Measurements from ENCODE around the gene HMX1.

The HMX1 gene

GRCh38 chr4:8820178-8821102 lies 51.2 kb downstream of the HMX1 start:
- H3K27ac ChIP-seq, result no peak overlapping the region
- TF ChIP-seq CTCF (conservative IDR thresholded peaks at IDR 0.05), result no peak

DNA sequence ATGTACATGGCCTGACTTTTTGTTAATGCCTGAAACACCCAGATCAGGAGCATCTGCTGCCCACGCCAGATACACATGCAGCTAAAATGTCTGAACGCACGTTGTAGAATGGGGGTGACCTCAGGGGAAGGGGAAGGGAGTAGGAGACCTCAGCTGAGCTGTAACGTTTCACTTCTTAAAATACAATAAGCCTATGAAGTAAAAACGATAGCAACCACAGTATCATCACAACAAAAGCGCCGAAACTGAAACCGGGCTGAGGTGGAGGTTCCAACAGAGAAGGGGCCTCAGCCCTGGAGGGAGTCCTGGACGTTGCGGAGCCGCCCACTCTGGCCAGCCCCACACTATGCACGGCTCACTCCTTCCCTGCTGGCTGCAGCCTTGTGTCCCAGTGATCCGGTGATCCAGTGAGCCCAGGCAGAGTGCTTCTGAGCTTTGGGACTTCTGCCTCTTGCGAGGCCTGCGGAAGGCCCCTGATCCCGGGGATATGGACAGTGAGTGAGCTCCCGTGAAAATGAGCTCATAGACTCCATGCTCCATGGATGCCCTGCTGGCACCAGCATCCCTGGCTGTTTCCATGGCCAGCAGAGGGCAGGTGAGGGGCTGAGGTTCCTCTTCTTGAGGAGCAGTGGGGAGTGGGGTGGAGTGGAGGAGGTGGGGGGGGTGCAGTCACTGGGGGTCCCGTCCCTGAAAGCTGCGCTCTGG lies 52.0 kb downstream of the HMX1 start:
- TF ChIP-seq CTCF (conservative IDR thresholded peaks at IDR 0.05), result no peak
- no peak overlapping the region for H3K27ac ChIP-seq

- TF ChIP-seq CTCF (conservative IDR thresholded peaks at IDR 0.05), result no peak
- no peak overlapping the region for H3K27ac ChIP-seq
Measured at GRCh38 chr4:8819019-8819418, 52.6 kb downstream of the HMX1 start.

DNA sequence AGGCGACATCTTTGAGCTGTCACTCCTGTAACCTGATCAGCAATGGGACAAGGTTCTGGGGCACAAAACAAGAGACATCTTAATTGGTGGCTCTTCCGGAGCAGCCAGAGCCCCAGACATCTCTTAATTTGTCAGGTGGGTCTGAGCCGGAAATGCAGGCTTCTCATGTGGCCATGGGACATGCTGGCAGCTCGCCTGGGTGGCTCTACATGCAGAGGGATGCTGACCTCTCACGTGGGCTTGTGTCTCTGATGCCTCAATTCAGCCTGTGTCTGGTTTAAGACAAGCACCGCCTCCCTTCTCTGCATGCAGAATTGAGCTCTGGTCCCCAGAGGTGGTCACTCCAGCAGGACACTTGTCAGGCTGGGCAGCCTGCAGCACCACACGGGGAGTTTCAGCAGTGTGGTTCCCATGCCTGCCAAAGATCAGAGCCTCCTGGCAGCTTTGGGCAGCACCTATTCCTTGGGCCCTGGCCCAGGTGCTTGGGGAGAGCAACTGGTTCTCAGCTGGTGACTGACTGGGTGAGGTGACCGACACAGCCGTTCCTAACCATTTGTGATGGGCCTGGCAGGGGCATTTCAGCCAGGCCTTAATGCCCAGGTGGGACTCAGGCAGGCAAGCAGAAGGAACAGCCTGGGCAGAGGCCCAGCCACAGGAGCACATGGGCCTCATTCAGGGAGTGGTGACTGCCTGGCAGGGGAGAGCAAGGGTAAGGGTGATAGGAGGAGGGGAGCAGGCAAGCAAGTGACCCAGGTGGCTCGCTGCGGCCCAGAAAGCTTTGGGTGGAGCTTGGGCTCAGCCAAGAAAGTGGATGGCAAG lies 53.4 kb downstream of the HMX1 start:
- no peak for TF ChIP-seq CTCF (conservative IDR thresholded peaks at IDR 0.05)
- H3K27ac ChIP-seq, result no peak overlapping the region

DNA sequence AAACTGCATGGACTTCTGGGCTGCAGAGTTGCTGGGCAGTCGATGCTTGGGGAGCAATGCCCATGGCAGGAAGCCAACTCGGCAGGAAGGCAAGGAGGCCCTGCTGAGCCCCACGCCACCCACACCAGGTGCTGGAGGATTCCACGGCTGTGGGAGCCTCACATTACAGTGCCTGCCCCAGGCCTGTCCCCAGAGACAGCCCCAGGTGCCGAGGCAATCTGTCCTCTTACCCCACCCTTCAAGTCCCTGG lies 53.9 kb downstream of the HMX1 start:
- TF ChIP-seq CTCF (conservative IDR thresholded peaks at IDR 0.05), result no peak
- H3K27ac ChIP-seq, result no peak overlapping the region

DNA sequence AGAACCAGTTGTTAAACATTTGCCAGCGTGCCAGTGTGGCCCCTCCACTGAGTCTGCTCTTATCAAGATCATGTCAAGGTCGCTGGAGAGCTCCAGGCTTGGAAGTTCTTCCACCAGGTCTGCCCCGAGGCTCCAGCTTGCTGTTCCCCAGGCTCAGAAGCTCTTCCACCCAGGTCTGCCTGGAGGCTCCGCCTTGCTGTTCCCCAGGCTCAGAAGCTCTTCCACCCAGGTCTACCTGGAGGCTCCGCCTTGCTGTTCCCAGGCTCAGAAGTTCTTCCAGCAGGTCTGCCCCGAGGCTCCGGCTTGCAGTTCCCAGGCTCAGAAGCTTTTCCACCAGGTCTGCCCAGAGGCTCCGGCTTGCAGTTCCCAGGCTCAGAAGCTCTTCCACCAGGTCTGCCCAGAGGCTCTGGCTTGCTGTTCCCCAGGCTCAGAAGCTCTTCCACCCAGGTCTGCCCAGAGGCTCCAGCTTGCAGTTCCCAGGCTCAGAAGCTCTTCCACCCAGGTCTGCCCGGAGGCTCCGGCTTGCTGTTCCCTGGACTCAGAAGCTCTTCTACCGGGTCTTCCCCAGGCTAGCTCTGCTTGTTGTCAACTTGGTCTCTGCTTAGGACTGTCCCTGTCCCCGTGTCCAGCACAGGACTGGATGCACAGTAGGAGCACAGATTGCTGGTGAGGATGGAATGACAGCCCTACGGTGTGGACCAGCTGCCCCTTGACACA lies 54.4 kb downstream of the HMX1 start:
- H3K27ac ChIP-seq, result no peak overlapping the region
- no peak for TF ChIP-seq CTCF (conservative IDR thresholded peaks at IDR 0.05)

Data from VCaP (cell line).